Measurements from ENCODE around the gene MRPL34. TPM values are rescaled to one million over a fixed set of nuclear protein-coding genes. Genes with fewer than 3 reads are reported as not detected.
A peak's percentile ranks its signal among the peaks of the same experiment; 100 is the strongest.
"Not testable (repeated sequence)": the region's sequence is repeated elsewhere in the genome, so short reads cannot be mapped to it uniquely, and the experiment has no call there.

Gene MRPL34
- total and polyA plus RNA-seq, 9 donors, result 25.0 to 43.0 (median 35.5) TPM

GRCh38 chr19:17283504-17283996 lies 22.1 kb upstream of the MRPL34 start:
- DNase-seq, result no peak
- WGBS (ENCODE audit: insufficient coverage), result 95% methylated on average over 7 of the region's 7 CpGs
- peaks cover 8% of the 10 kb centered on the region for H3K36me3 ChIP-seq (ENCODE audit: control insufficient read depth, insufficient read depth, low read length)
- H3K27me3 ChIP-seq (ENCODE audit: control insufficient read depth, insufficient read depth, low read length), result peaks cover 15% of the 10 kb centered on the region
- no peak overlapping the region for H3K4me3 ChIP-seq (ENCODE audit: low read length)
- H3K27ac ChIP-seq (ENCODE audit: low read length), result no peak overlapping the region
- peaks cover 13% of the 10 kb centered on the region for H3K4me1 ChIP-seq (ENCODE audit: control insufficient read depth, insufficient read depth, low read length)
- H3K9me3 ChIP-seq (replicated peaks; ENCODE audit: control insufficient read depth, low read depth, low read length), result no peaks in the 10 kb centered on the region

GRCh38 chr19:17285415-17286135 lies 20.1 kb upstream of the MRPL34 start:
- H3K27ac ChIP-seq (ENCODE audit: low read length), result no peak overlapping the region
- peaks cover 17% of the 10 kb centered on the region for H3K4me1 ChIP-seq (ENCODE audit: control insufficient read depth, insufficient read depth, low read length)
- H3K27me3 ChIP-seq (ENCODE audit: control insufficient read depth, insufficient read depth, low read length), result peaks cover 15% of the 10 kb centered on the region
- no peaks in the 10 kb centered on the region for H3K9me3 ChIP-seq (replicated peaks; ENCODE audit: control insufficient read depth, low read depth, low read length)
- no peak overlapping the region for H3K4me3 ChIP-seq (ENCODE audit: low read length)
- no peak for DNase-seq
- 96% methylated on average over 12 of the region's 18 CpGs for WGBS (ENCODE audit: insufficient coverage)
- no peaks in the 10 kb centered on the region for H3K36me3 ChIP-seq (ENCODE audit: control insufficient read depth, insufficient read depth, low read length)

- peaks cover 17% of the 10 kb centered on the region for H3K4me1 ChIP-seq (ENCODE audit: control insufficient read depth, insufficient read depth, low read length)
- no peak for DNase-seq
- no peaks in the 10 kb centered on the region for H3K36me3 ChIP-seq (ENCODE audit: control insufficient read depth, insufficient read depth, low read length)
- 91% methylated on average over 10 of the region's 11 CpGs for WGBS (ENCODE audit: insufficient coverage)
- H3K27ac ChIP-seq (ENCODE audit: low read length), result no peak overlapping the region
- no peaks in the 10 kb centered on the region for H3K9me3 ChIP-seq (replicated peaks; ENCODE audit: control insufficient read depth, low read depth, low read length)
- no peak overlapping the region for H3K4me3 ChIP-seq (ENCODE audit: low read length)
- peaks cover 13% of the 10 kb centered on the region for H3K27me3 ChIP-seq (ENCODE audit: control insufficient read depth, insufficient read depth, low read length)
These were observed 19.4 kb upstream of the MRPL34 start for GRCh38 chr19:17286263-17286662.

DNA sequence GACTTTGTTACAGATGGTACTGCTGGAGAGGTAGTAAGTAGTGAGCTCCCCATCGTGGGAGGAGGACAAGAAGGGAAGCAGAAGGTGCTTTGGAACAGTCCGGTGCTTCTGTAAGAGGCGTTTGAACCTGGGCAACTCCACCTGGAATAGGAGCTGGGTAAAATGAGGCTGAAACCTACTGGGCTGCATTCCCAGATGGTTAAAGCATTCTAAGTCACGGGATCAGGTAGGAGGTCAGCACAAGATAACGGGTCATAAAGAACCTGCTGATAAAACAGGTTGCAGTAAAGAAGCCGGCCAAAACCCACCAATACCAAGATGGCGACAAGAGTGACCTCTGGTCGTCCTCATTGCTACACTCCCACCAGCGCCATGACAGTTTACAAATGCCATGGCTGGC lies 18.9 kb upstream of the MRPL34 start:
- no peak overlapping the region for H3K27ac ChIP-seq (ENCODE audit: low read length)
- peaks cover 2% of the 10 kb centered on the region for H3K36me3 ChIP-seq (ENCODE audit: control insufficient read depth, insufficient read depth, low read length)
- no peak for DNase-seq
- H3K4me3 ChIP-seq (ENCODE audit: low read length), result no peak overlapping the region
- H3K4me1 ChIP-seq (ENCODE audit: control insufficient read depth, insufficient read depth, low read length), result peaks cover 14% of the 10 kb centered on the region
- no peaks in the 10 kb centered on the region for H3K9me3 ChIP-seq (replicated peaks; ENCODE audit: control insufficient read depth, low read depth, low read length)
- peaks cover 9% of the 10 kb centered on the region for H3K27me3 ChIP-seq (ENCODE audit: control insufficient read depth, insufficient read depth, low read length)
- WGBS (ENCODE audit: insufficient coverage), result 83% methylated on average over 9 of the region's 9 CpGs

DNA sequence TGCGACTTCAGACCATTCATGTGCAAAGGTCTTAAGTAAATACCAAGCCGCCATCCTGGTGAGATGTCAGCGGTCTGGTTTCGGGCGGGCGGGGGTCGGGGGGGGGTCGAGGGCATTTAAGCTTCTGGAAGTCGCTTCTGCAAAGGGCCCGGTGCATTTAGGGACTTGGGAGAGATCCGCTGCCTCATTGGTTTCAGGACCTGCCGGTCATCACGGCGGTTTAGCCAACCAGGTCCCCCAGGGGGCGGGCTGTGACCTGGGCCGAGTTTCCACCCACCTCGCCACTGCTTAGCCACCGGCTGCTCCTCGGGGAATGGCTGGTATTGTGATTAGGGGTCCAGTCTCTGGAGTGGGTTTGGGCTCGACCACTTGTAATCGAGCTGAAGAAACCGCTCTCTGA lies 16.2 kb upstream of the MRPL34 start:
- H3K27ac ChIP-seq (ENCODE audit: low read length), result no peak overlapping the region
- DNase-seq, result peak; percentile 77

DNA sequence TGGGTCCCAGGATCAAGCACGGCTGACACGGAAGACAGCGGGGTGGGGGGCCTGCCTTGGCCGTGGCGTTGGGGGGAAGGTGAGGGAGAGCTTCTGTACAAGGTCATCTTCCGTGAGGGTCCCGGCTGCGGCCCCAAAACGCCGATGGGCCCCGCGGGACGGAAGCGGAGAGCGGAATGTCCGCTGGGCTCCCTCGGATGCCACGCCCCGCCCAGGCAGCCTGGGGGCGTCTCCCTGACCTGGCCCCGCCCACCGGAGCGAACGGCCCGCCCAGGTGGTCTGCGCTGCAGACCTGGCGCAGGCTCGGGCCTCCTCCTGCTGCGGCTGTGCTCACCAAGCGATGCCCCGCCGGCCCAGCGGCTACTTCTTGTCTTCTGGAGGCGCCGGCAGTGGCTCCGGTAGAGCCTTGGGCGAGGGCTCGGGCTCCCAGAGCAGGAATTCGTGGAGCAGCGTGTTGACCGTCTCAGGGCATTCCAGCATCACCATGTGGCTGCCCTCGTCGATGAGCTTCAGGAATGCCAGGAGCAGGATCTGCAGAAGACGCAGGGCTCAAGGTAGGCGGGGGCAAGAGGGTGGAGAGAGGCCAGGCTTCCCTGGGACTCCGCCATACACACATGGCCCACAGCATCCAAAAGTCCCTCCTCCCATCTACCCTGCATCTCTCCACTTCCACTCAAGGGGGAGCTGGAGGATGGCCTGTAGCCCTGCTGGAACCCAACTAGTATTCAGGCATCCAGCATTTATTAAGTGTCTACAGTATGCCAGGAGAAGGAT lies 13.2 kb upstream of the MRPL34 start:
- H3K27me3 ChIP-seq (ENCODE audit: control insufficient read depth, insufficient read depth, low read length), result no peaks in the 10 kb centered on the region
- H3K4me1 ChIP-seq (ENCODE audit: control insufficient read depth, insufficient read depth, low read length), result peaks cover 14% of the 10 kb centered on the region
- H3K4me3 ChIP-seq (ENCODE audit: low read length), result peak overlapping the region; percentile 49
- H3K27ac ChIP-seq (ENCODE audit: low read length), result peak overlapping the region; percentile 55
- H3K9me3 ChIP-seq (replicated peaks; ENCODE audit: control insufficient read depth, low read depth, low read length), result no peaks in the 10 kb centered on the region
- 6% methylated on average over 31 of the region's 46 CpGs for WGBS (ENCODE audit: insufficient coverage)
- DNase-seq, result peak; percentile 92
- peaks cover 11% of the 10 kb centered on the region for H3K36me3 ChIP-seq (ENCODE audit: control insufficient read depth, insufficient read depth, low read length)

More for the DNA sequence above, 16.2 kb upstream of the MRPL34 start:
- Histone ChIP-seq H3K36me3 (ENCODE audit: control insufficient read depth, insufficient read depth, low read length) (peaks cover 7% of the 10 kb centered on the region), H3K27me3 (ENCODE audit: control insufficient read depth, insufficient read depth, low read length) (no peaks in the 10 kb centered on the region), H3K4me1 (ENCODE audit: control insufficient read depth, insufficient read depth, low read length) (peaks cover 14% of the 10 kb centered on the region), H3K4me3 (ENCODE audit: low read length) (no peak overlapping the region), H3K9me3 (replicated peaks; ENCODE audit: control insufficient read depth, low read depth, low read length) (no peaks in the 10 kb centered on the region)
- WGBS (ENCODE audit: insufficient coverage), result 6% methylated on average over 5 of the region's 22 CpGs

GRCh38 chr19:17293605-17294004 lies 12.1 kb upstream of the MRPL34 start:
- peaks cover 15% of the 10 kb centered on the region for H3K36me3 ChIP-seq (ENCODE audit: control insufficient read depth, insufficient read depth, low read length)
- peaks cover 14% of the 10 kb centered on the region for H3K4me1 ChIP-seq (ENCODE audit: control insufficient read depth, insufficient read depth, low read length)
- no peak overlapping the region for H3K27ac ChIP-seq (ENCODE audit: low read length)
- H3K9me3 ChIP-seq (replicated peaks; ENCODE audit: control insufficient read depth, low read depth, low read length), result peaks cover 2% of the 10 kb centered on the region
- WGBS (ENCODE audit: insufficient coverage), result 85% methylated on average over 13 of the region's 14 CpGs
- H3K27me3 ChIP-seq (ENCODE audit: control insufficient read depth, insufficient read depth, low read length), result no peaks in the 10 kb centered on the region
- DNase-seq, result no peak
- no peak overlapping the region for H3K4me3 ChIP-seq (ENCODE audit: low read length)

- peaks cover 15% of the 10 kb centered on the region for H3K36me3 ChIP-seq (ENCODE audit: control insufficient read depth, insufficient read depth, low read length)
- WGBS (ENCODE audit: insufficient coverage), result 78% methylated on average over 48 of the region's 48 CpGs
- H3K4me1 ChIP-seq (ENCODE audit: control insufficient read depth, insufficient read depth, low read length), result peaks cover 14% of the 10 kb centered on the region
- H3K27me3 ChIP-seq (ENCODE audit: control insufficient read depth, insufficient read depth, low read length), result no peaks in the 10 kb centered on the region
- no peak overlapping the region for H3K27ac ChIP-seq (ENCODE audit: low read length)
- peaks cover 2% of the 10 kb centered on the region for H3K9me3 ChIP-seq (replicated peaks; ENCODE audit: control insufficient read depth, low read depth, low read length)
- DNase-seq, result no peak
- H3K4me3 ChIP-seq (ENCODE audit: low read length), result no peak overlapping the region
These were observed 11.4 kb upstream of the MRPL34 start for GRCh38 chr19:17294051-17294891.

DNA sequence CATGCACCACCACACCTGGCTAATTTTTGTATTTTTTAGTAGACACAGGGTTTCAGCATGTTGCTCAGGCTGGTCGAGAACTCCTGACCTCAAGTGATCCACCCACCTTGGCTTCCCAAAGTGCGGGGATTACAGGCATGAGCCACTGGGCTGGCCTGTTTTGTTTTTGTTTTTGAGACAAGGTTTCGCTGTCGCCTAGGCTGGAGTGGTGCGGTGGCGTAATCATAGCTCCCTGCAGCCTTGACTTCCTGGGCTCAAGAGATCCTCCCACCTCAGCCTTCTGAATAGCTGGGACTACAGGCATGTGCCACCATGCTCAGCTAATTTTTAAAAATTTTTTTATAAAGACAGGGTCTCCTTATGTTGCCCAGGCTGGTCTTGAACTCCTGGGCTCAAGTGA lies 10.1 kb upstream of the MRPL34 start:
- H3K27ac ChIP-seq (ENCODE audit: low read length); H3K4me3 ChIP-seq (ENCODE audit: low read length); H3K4me1 ChIP-seq (ENCODE audit: control insufficient read depth, insufficient read depth, low read length); H3K27me3 ChIP-seq (ENCODE audit: control insufficient read depth, insufficient read depth, low read length); H3K9me3 ChIP-seq (replicated peaks; ENCODE audit: control insufficient read depth, low read depth, low read length); DNase-seq: not testable (repeated sequence)
- 100% methylated on average over 2 of the region's 6 CpGs for WGBS (ENCODE audit: insufficient coverage)
- H3K36me3 ChIP-seq (ENCODE audit: control insufficient read depth, insufficient read depth, low read length), result peaks cover 15% of the 10 kb centered on the region

- no peak overlapping the region for H3K4me3 ChIP-seq (ENCODE audit: low read length)
- H3K9me3 ChIP-seq (replicated peaks; ENCODE audit: control insufficient read depth, low read depth, low read length), result peaks cover 2% of the 10 kb centered on the region
- H3K4me1 ChIP-seq (ENCODE audit: control insufficient read depth, insufficient read depth, low read length), result peaks cover 9% of the 10 kb centered on the region
- 60% methylated on average over 1 of the region's 4 CpGs for WGBS (ENCODE audit: insufficient coverage)
- H3K27ac ChIP-seq (ENCODE audit: low read length), result no peak overlapping the region
- no peak for DNase-seq
- H3K27me3 ChIP-seq (ENCODE audit: control insufficient read depth, insufficient read depth, low read length), result no peaks in the 10 kb centered on the region
- peaks cover 15% of the 10 kb centered on the region for H3K36me3 ChIP-seq (ENCODE audit: control insufficient read depth, insufficient read depth, low read length)
These were observed 9.4 kb upstream of the MRPL34 start for GRCh38 chr19:17296273-17296672.

All from muscle of leg (tissue), 11 donors.